GM06990 (cell line): Measurements from ENCODE around the gene PITX1.

Experiments
- DNase-seq: peaks from one replicate; pipeline ENCODE4 v3.0.0-alpha.2; 2011; ENCODE audit not compliant: insufficient read length; ENCODE audit errors: extremely low read depth
- H3K27me3 ChIP-seq: replicated peaks from 2 replicates; pipeline ENCODE4 v1.6.0; 2011; ENCODE audit warnings: low read length; ENCODE audit not compliant: control insufficient read depth, insufficient read depth
- H3K36me3 ChIP-seq: 2 replicates; pipeline ENCODE4 v1.5.1; 2011; ENCODE audit warnings: low read length; ENCODE audit not compliant: control insufficient read depth, insufficient read depth
- H3K4me3 ChIP-seq: replicated peaks from 2 replicates; pipeline ENCODE4 v1.5.1; 2011; ENCODE audit warnings: low read depth, mild to moderate bottlenecking, control low read depth, low read length
- CTCF ChIP-seq: IDR thresholded peaks from 2 replicates; pipeline ENCODE4 v1.5.1; 2011; ENCODE audit warnings: low read length, control low read depth, mild to moderate bottlenecking, inconsistent platforms; ENCODE audit not compliant: insufficient read depth, poor library complexity, severe bottlenecking

PITX1 gene

GRCh38 chr5:134989266-134989830 lies 44.7 kb downstream of the PITX1 start:
- Histone ChIP-seq H3K4me3 (no peak overlapping the region), H3K36me3 (no peaks in the 10 kb centered on the region), H3K27me3 (no peaks in the 10 kb centered on the region)
- DNase-seq: no peak
- TF ChIP-seq CTCF: no peak

GRCh38 chr5:134982230-134982629 lies 51.8 kb downstream of the PITX1 start:
- TF ChIP-seq CTCF: no peak
- Histone ChIP-seq H3K27me3 (no peaks in the 10 kb centered on the region), H3K4me3 (no peak overlapping the region), H3K36me3 (no peaks in the 10 kb centered on the region)
- DNase-seq: no peak

GRCh38 chr5:134979416-134979815 lies 54.6 kb downstream of the PITX1 start:
- no peak for TF ChIP-seq CTCF
- H3K4me3 ChIP-seq: no peak overlapping the region
- no peaks in the 10 kb centered on the region for H3K36me3 ChIP-seq
- H3K27me3 ChIP-seq: no peaks in the 10 kb centered on the region
- no peak for DNase-seq
